ENCODE results near the gene C20orf141. TPM values are rescaled to one million over a fixed set of nuclear protein-coding genes. Genes with fewer than 3 reads are reported as not detected.

C20orf141 gene
- total RNA-seq, 2 donors from 2014 or later = not detected

DNA sequence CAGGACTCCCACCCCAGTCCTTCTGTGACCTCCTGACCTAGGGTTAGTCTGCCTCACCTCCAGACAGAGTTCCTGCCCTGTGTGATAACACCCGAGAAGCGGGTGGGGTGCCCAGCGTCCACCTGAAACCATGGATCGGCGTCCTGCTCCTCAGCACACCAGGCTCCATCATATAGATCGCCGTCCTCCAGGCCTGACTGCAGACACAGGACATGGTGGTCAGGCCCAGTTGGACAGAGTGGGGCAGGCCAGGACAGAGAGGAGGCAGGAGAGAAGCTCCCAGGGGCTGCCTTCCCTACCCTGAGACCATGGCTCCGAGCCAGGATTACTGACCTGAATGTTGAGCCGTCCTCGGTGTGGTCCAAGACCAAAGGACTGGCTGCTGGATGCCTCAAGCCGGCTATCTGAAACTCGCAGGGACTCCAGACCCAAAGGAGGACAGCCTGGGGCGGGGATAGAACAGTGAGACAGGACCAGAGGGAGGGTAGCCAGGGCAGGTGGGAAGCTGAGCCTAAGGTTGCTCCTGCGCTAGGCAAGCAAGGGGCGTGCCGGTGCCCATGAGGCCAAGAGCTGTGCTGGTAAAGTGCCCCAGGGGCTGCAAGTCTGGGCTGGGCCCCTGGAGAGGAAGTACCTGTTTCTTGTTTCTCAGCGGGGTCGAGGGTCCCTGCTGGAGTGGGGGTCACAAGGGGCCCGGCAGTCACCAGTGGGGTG, 16.5 kb upstream of the C20orf141 start:
- WGBS, 2 experiments (ENCODE audit: insufficient coverage in 1 of 2, insufficient read length in 1 of 2) = 92% methylated on average over 13 to 19 of the region's 19 CpGs
- Histone ChIP-seq H3K4me1 (ENCODE audit: control insufficient read depth, insufficient read depth, low read length) (no peaks in the 10 kb centered on the region), H3K9ac (ENCODE audit: extremely low read depth, low read length, poor library complexity, severe bottlenecking) (no peak overlapping the region), H3K9me3 (ENCODE audit: control insufficient read depth, low read length) (no peaks in the 10 kb centered on the region), H3K36me3 (ENCODE audit: control insufficient read depth, insufficient read depth, low read length) (peaks cover 27% of the 10 kb centered on the region), H3K27me3 (ENCODE audit: control insufficient read depth, insufficient read depth, low read length, poor library complexity, severe bottlenecking) (peaks cover 23% of the 10 kb centered on the region), H3K27ac (ENCODE audit: low read depth, low read length) (no peak overlapping the region), H3K4me3 (ENCODE audit: low read length) (no peak overlapping the region)
- Mint-ChIP-seq H3K27ac (no peak overlapping the region), H3K27me3 (ENCODE audit: insufficient read depth) (peaks cover 20% of the 10 kb centered on the region), H3K36me3 (ENCODE audit: low read depth) (peaks cover 37% of the 10 kb centered on the region), H3K4me1 (peaks cover 18% of the 10 kb centered on the region), H3K4me3 (no peak overlapping the region), H3K9me3 (no peaks in the 10 kb centered on the region)
- TF ChIP-seq, protein P1, sequence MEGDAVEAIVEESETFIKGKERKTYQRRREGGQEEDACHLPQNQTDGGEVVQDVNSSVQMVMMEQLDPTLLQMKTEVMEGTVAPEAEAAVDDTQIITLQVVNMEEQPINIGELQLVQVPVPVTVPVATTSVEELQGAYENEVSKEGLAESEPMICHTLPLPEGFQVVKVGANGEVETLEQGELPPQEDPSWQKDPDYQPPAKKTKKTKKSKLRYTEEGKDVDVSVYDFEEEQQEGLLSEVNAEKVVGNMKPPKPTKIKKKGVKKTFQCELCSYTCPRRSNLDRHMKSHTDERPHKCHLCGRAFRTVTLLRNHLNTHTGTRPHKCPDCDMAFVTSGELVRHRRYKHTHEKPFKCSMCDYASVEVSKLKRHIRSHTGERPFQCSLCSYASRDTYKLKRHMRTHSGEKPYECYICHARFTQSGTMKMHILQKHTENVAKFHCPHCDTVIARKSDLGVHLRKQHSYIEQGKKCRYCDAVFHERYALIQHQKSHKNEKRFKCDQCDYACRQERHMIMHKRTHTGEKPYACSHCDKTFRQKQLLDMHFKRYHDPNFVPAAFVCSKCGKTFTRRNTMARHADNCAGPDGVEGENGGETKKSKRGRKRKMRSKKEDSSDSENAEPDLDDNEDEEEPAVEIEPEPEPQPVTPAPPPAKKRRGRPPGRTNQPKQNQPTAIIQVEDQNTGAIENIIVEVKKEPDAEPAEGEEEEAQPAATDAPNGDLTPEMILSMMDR (conservative IDR thresholded peaks at IDR 0.05) = no peak
- DNase-seq = no peak

DNA sequence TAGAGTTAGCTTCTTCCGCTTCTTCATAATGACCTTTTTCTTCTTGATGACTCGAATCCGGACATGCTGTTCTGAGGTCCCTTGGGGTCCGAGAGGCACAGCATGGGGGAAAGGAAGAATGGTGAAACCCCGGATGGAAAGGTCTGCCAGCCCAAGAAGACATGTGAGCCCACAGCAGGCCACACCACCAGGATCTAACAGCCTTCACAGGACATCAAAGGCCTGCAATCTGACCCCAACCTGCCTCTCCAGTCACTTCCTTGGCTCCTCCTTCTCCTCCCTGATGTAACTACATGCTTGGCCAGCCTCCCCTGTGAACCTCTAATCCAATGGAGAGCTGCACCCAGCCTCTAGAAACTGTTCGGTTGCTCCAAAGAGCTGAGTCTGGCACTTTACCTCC, 16.0 kb upstream of the C20orf141 start:
- Histone ChIP-seq H3K9me3 (ENCODE audit: control insufficient read depth, low read length) (no peaks in the 10 kb centered on the region), H3K36me3 (ENCODE audit: control insufficient read depth, insufficient read depth, low read length) (peaks cover 27% of the 10 kb centered on the region), H3K27ac (ENCODE audit: low read depth, low read length) (peak overlapping the region; percentile 83), H3K4me1 (ENCODE audit: control insufficient read depth, insufficient read depth, low read length) (no peaks in the 10 kb centered on the region), H3K4me3 (ENCODE audit: low read length) (peak overlapping the region; percentile 81), H3K27me3 (ENCODE audit: control insufficient read depth, insufficient read depth, low read length, poor library complexity, severe bottlenecking) (peaks cover 29% of the 10 kb centered on the region), H3K9ac (ENCODE audit: extremely low read depth, low read length, poor library complexity, severe bottlenecking) (no peak overlapping the region)
- peaks cover 33% of the 10 kb centered on the region for H3K36me3 Mint-ChIP-seq (ENCODE audit: low read depth)
- peak; percentile 83 for DNase-seq
- H3K4me3 Mint-ChIP-seq = peak overlapping the region; percentile 84
- H3K27me3 Mint-ChIP-seq (ENCODE audit: insufficient read depth) = peaks cover 25% of the 10 kb centered on the region
- peak overlapping the region; percentile 13 for H3K27ac Mint-ChIP-seq
- 50 to 72% methylated on average over 1 to 6 of the region's 6 CpGs for WGBS, 2 experiments (ENCODE audit: insufficient coverage in 1 of 2, insufficient read length in 1 of 2)
- TF ChIP-seq, protein P1 (conservative IDR thresholded peaks at IDR 0.05) = no peak
- no peaks in the 10 kb centered on the region for H3K9me3 Mint-ChIP-seq
- peaks cover 18% of the 10 kb centered on the region for H3K4me1 Mint-ChIP-seq

DNA sequence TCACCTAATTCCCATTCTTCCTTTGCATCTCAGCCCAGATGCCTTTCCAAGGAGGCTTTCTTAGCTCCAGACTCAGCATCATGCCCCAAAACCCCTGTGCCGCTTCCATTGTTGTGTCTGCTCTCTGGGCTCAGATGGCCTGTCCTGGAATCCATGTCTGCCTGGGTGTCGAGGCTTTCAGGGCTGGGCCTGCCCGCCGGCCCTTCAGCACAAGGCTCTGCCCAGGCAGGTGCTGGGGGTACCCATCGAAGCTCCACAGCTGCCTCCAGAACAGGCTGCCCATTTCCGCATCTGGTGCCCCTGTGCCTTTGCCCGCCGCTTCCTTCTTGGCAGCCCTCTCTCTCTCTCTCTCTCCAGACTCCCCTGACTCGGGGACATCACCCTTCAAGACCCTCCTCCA, 15.5 kb upstream of the C20orf141 start:
- Mint-ChIP-seq H3K27ac (peak overlapping the region; percentile 75), H3K4me3 (peak overlapping the region; percentile 84), H3K36me3 (ENCODE audit: low read depth) (peaks cover 33% of the 10 kb centered on the region), H3K9me3 (no peaks in the 10 kb centered on the region), H3K4me1 (peaks cover 18% of the 10 kb centered on the region), H3K27me3 (ENCODE audit: insufficient read depth) (peaks cover 29% of the 10 kb centered on the region)
- Histone ChIP-seq H3K9me3 (ENCODE audit: control insufficient read depth, low read length) (no peaks in the 10 kb centered on the region), H3K4me1 (ENCODE audit: control insufficient read depth, insufficient read depth, low read length) (no peaks in the 10 kb centered on the region), H3K9ac (ENCODE audit: extremely low read depth, low read length, poor library complexity, severe bottlenecking) (no peak overlapping the region), H3K4me3 (ENCODE audit: low read length) (peak overlapping the region; percentile 81), H3K27me3 (ENCODE audit: control insufficient read depth, insufficient read depth, low read length, poor library complexity, severe bottlenecking) (peaks cover 33% of the 10 kb centered on the region), H3K36me3 (ENCODE audit: control insufficient read depth, insufficient read depth, low read length) (peaks cover 27% of the 10 kb centered on the region), H3K27ac (ENCODE audit: low read depth, low read length) (peak overlapping the region; percentile 83)
- TF ChIP-seq, protein P1 (conservative IDR thresholded peaks at IDR 0.05) = no peak
- WGBS, 2 experiments (ENCODE audit: insufficient coverage in 1 of 2, insufficient read length in 1 of 2) = 65 to 70% methylated on average over 7 to 9 of the region's 9 CpGs
- peak; percentile 67 for DNase-seq
